HEK293 (cell line): ENCODE data around the gene LRRC4C.

Experiments
- CTCF ChIA-PET: fragments of 350-600 bp; formaldehyde crosslinking; extraction: SDS; loops from one replicate; lab custom pipeline; 2021; ENCODE audit warnings: antibody characterized with exemption; lab: Yijun Ruan, JAX
- POLR2A ChIA-PET: fragments of 300-600 bp; formaldehyde crosslinking; extraction: SDS; loops from one replicate; lab custom pipeline; 2020; ENCODE audit warnings: antibody characterized with exemption, inconsistent platforms; lab: Yijun Ruan, JAX
- H3K27ac ChIP-seq: fragments of 200-500 bp; sonication (Bioruptor generic); 2 replicates; pipeline ENCODE4 v1.5.1; 2014; ENCODE audit warnings: low read depth, low read length, control low read depth, inconsistent platforms; ENCODE audit errors: extremely low read depth
- H3K36me3 ChIP-seq, 2 experiments: fragments of 200-500 bp in 1 of 2; sonication (Bioruptor generic) in 1 of 2; 1 replicate in 1 of 2; 2 replicates in 1 of 2; pipeline ENCODE4 v1.5.1; 2014 to 2017; ENCODE audit warnings: inconsistent platforms in 2 of 2, low read length in 2 of 2; ENCODE audit not compliant: control insufficient read depth in 2 of 2, insufficient read depth in 1 of 2
- H3K4me1 ChIP-seq: fragments of 200-500 bp; sonication (Bioruptor generic); 2 replicates; pipeline ENCODE4 v1.5.1; 2014; ENCODE audit warnings: mild to moderate bottlenecking, low read length, inconsistent platforms; ENCODE audit not compliant: control insufficient read depth, insufficient read depth
- H3K4me3 ChIP-seq: 2 replicates; pipeline ENCODE4 v1.5.1; 2011; ENCODE audit warnings: low read depth, mild to moderate bottlenecking, control low read depth, low read length, moderate library complexity
- H3K9me3 ChIP-seq: fragments of 200-500 bp; sonication (Bioruptor generic); 2 replicates; pipeline ENCODE4 v1.5.1; 2014; ENCODE audit warnings: low read depth, low read length, inconsistent platforms; ENCODE audit not compliant: control insufficient read depth, insufficient read depth
- GLI4 ChIP-seq: fragments of 450-650 bp; formaldehyde crosslinking; IDR thresholded peaks from 2 replicates; pipeline ENCODE4 v1.5.1; 2016; ENCODE audit warnings: missing biosample characterization, missing genetic modification characterization
- MEIS1 ChIP-seq: sonication (generic); formaldehyde crosslinking; IDR thresholded peaks from 2 replicates; pipeline ENCODE4 v1.8.1; 2022; ENCODE audit warnings: missing genetic modification reagents, mild to moderate bottlenecking, borderline replicate concordance
- REPIN1 ChIP-seq: fragments of 450-650 bp; formaldehyde crosslinking; IDR thresholded peaks from 2 replicates; pipeline ENCODE4 v1.5.1; 2017; ENCODE audit warnings: missing biosample characterization, missing genetic modification characterization, low read depth
- SETDB1 ChIP-seq: IDR thresholded peaks from one replicate; pipeline ENCODE4 v1.6.1; 2017; ENCODE audit warnings: mild to moderate bottlenecking, low read length, moderate library complexity, mixed read lengths; ENCODE audit not compliant: insufficient read length
- YY1 ChIP-seq: fragments of 450-650 bp; formaldehyde crosslinking; IDR thresholded peaks from 2 replicates; pipeline ENCODE4 v1.5.1; 2018; ENCODE audit warnings: missing biosample characterization, missing genetic modification characterization
- ZEB2 ChIP-seq: fragments of 450-650 bp; formaldehyde crosslinking; IDR thresholded peaks from 2 replicates; pipeline ENCODE4 v1.5.1; 2016; ENCODE audit warnings: missing biosample characterization, missing genetic modification characterization
- ZNF239 ChIP-seq: fragments of 450-650 bp; formaldehyde crosslinking; IDR thresholded peaks from 2 replicates; pipeline ENCODE4 v1.5.1; 2016; ENCODE audit warnings: missing biosample characterization, missing genetic modification characterization
- ZNF311 ChIP-seq: fragments of 450-650 bp; formaldehyde crosslinking; IDR thresholded peaks from 2 replicates; pipeline ENCODE4 v1.5.1; 2017; ENCODE audit warnings: missing biosample characterization, missing genetic modification characterization, borderline replicate concordance
- ZNF341 ChIP-seq: fragments of 450-650 bp; formaldehyde crosslinking; IDR thresholded peaks from 2 replicates; pipeline ENCODE4; 2016; ENCODE audit warnings: low read depth, missing biosample characterization, missing genetic modification characterization
- ZNF707 ChIP-seq: fragments of 450-650 bp; formaldehyde crosslinking; IDR thresholded peaks from 2 replicates; pipeline ENCODE4 v1.5.1; 2016; ENCODE audit warnings: missing biosample characterization, missing genetic modification characterization
- ZNF768 ChIP-seq: fragments of 450-650 bp; formaldehyde crosslinking; IDR thresholded peaks from 2 replicates; pipeline ENCODE4 v1.5.1; 2018; ENCODE audit warnings: missing biosample characterization, mild to moderate bottlenecking, missing genetic modification characterization
- ZNF843 ChIP-seq: fragments of 450-650 bp; formaldehyde crosslinking; IDR thresholded peaks from 2 replicates; pipeline ENCODE4 v1.5.1; 2016; ENCODE audit warnings: missing biosample characterization, missing genetic modification characterization
- TF ChIP-seq, protein P1 (sequence below): fragments of 450-650 bp; formaldehyde crosslinking; optimal IDR thresholded peaks from 2 replicates; pipeline ENCODE3; 2016; ENCODE audit warnings: missing biosample characterization, mild to moderate bottlenecking, missing genetic modification characterization
- TF ChIP-seq, protein P2 (sequence below): sonication (generic); formaldehyde crosslinking; IDR thresholded peaks from 2 replicates; pipeline ENCODE4 v1.8.1; 2022; ENCODE audit warnings: mild to moderate bottlenecking, moderate library complexity, missing genetic modification reagents
- TF ChIP-seq, protein P3 (sequence below): fragments of 450-650 bp; formaldehyde crosslinking; IDR thresholded peaks from 2 replicates; pipeline ENCODE4 v1.5.1; 2016; ENCODE audit warnings: missing biosample characterization, missing genetic modification characterization
- TF ChIP-seq, protein P4 (sequence below): fragments of 450-650 bp; formaldehyde crosslinking; IDR thresholded peaks from 2 replicates; pipeline ENCODE4 v1.5.1; 2017; ENCODE audit warnings: missing biosample characterization, missing genetic modification characterization
- TF ChIP-seq, protein P5 (sequence below): fragments of 450-650 bp; formaldehyde crosslinking; IDR thresholded peaks from 2 replicates; pipeline ENCODE4 v1.5.1; 2016; ENCODE audit warnings: missing biosample characterization, missing genetic modification characterization
- TF ChIP-seq, protein P6 (sequence below): fragments of 450-650 bp; formaldehyde crosslinking; IDR thresholded peaks from 2 replicates; pipeline ENCODE4 v1.5.1; 2016; ENCODE audit warnings: missing biosample characterization, missing genetic modification characterization

The LRRC4C gene

DNA sequence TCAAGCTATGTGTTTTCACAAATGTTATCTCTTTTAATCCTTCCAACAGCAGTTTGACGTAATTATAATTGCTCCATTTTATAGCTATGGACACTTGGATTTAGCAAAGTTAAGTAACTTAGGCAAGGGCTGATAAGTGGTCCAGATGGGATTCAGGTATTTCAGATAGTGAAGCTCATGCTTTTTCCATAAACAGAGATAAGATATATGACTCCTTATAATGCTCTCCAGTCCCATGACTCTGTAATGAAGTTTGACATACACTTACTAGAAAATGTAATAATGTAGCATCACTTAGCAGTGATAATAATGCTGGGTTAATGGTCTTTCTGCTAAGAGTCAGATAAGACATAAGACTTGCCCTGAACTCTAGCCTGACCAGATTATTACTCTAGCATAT, 892.1 kb downstream of the LRRC4C start:
- Histone ChIP-seq H3K4me1 (no peaks in the 10 kb centered on the region), H3K4me3 (no peak overlapping the region), H3K27ac (no peak overlapping the region), H3K9me3 (no peaks in the 10 kb centered on the region), H3K36me3 (no peaks in the 10 kb centered on the region)
- ChIA-PET CTCF (interaction anchor here (0.6 to 0.7 kb wide), 2 partner anchors 37 to 1853 kb away, joined by 3 read pairs; no protein-coding TSS in a partner anchor), POLR2A (no interaction called here)
- TF ChIP-seq, protein P1, sequence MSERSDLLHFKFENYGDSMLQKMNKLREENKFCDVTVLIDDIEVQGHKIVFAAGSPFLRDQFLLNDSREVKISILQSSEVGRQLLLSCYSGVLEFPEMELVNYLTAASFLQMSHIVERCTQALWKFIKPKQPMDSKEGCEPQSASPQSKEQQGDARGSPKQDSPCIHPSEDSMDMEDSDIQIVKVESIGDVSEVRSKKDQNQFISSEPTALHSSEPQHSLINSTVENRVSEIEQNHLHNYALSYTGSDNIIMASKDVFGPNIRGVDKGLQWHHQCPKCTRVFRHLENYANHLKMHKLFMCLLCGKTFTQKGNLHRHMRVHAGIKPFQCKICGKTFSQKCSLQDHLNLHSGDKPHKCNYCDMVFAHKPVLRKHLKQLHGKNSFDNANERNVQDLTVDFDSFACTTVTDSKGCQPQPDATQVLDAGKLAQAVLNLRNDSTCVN (tag by site-specific recombination), result no peak
- no peak for TF ChIP-seq ZEB2 (tag by site-specific recombination)
- no peak for TF ChIP-seq YY1
- TF ChIP-seq ZNF311, result no peak
- no peak for TF ChIP-seq ZNF768 (tag by site-specific recombination)
- TF ChIP-seq SETDB1, result no peak
- TF ChIP-seq MEIS1 (CRISPR knock-in tag), result no peak
- no peak for TF ChIP-seq ZNF239 (tag by site-specific recombination)
- TF ChIP-seq, protein P2, sequence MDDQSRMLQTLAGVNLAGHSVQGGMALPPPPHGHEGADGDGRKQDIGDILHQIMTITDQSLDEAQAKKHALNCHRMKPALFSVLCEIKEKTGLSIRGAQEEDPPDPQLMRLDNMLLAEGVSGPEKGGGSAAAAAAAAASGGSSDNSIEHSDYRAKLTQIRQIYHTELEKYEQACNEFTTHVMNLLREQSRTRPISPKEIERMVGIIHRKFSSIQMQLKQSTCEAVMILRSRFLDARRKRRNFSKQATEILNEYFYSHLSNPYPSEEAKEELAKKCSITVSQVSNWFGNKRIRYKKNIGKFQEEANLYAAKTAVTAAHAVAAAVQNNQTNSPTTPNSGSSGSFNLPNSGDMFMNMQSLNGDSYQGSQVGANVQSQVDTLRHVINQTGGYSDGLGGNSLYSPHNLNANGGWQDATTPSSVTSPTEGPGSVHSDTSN (CRISPR knock-in tag), result no peak
- no peak for TF ChIP-seq ZNF341 (tag by site-specific recombination)
- TF ChIP-seq, protein P3, sequence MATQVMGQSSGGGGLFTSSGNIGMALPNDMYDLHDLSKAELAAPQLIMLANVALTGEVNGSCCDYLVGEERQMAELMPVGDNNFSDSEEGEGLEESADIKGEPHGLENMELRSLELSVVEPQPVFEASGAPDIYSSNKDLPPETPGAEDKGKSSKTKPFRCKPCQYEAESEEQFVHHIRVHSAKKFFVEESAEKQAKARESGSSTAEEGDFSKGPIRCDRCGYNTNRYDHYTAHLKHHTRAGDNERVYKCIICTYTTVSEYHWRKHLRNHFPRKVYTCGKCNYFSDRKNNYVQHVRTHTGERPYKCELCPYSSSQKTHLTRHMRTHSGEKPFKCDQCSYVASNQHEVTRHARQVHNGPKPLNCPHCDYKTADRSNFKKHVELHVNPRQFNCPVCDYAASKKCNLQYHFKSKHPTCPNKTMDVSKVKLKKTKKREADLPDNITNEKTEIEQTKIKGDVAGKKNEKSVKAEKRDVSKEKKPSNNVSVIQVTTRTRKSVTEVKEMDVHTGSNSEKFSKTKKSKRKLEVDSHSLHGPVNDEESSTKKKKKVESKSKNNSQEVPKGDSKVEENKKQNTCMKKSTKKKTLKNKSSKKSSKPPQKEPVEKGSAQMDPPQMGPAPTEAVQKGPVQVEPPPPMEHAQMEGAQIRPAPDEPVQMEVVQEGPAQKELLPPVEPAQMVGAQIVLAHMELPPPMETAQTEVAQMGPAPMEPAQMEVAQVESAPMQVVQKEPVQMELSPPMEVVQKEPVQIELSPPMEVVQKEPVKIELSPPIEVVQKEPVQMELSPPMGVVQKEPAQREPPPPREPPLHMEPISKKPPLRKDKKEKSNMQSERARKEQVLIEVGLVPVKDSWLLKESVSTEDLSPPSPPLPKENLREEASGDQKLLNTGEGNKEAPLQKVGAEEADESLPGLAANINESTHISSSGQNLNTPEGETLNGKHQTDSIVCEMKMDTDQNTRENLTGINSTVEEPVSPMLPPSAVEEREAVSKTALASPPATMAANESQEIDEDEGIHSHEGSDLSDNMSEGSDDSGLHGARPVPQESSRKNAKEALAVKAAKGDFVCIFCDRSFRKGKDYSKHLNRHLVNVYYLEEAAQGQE, result no peak
- no peak for TF ChIP-seq ZNF707 (tag by site-specific recombination)
- no peak for TF ChIP-seq ZNF843 (tag by site-specific recombination)
- TF ChIP-seq, protein P4, sequence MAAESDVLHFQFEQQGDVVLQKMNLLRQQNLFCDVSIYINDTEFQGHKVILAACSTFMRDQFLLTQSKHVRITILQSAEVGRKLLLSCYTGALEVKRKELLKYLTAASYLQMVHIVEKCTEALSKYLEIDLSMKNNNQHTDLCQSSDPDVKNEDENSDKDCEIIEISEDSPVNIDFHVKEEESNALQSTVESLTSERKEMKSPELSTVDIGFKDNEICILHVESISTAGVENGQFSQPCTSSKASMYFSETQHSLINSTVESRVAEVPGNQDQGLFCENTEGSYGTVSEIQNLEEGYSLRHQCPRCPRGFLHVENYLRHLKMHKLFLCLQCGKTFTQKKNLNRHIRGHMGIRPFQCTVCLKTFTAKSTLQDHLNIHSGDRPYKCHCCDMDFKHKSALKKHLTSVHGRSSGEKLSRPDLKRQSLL, result no peak
- no peak for TF ChIP-seq REPIN1
- TF ChIP-seq, protein P5, sequence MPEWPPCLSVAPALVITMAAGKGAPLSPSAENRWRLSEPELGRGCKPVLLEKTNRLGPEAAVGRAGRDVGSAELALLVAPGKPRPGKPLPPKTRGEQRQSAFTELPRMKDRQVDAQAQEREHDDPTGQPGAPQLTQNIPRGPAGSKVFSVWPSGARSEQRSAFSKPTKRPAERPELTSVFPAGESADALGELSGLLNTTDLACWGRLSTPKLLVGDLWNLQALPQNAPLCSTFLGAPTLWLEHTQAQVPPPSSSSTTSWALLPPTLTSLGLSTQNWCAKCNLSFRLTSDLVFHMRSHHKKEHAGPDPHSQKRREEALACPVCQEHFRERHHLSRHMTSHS (tag by site-specific recombination), result no peak
- TF ChIP-seq, protein P6, sequence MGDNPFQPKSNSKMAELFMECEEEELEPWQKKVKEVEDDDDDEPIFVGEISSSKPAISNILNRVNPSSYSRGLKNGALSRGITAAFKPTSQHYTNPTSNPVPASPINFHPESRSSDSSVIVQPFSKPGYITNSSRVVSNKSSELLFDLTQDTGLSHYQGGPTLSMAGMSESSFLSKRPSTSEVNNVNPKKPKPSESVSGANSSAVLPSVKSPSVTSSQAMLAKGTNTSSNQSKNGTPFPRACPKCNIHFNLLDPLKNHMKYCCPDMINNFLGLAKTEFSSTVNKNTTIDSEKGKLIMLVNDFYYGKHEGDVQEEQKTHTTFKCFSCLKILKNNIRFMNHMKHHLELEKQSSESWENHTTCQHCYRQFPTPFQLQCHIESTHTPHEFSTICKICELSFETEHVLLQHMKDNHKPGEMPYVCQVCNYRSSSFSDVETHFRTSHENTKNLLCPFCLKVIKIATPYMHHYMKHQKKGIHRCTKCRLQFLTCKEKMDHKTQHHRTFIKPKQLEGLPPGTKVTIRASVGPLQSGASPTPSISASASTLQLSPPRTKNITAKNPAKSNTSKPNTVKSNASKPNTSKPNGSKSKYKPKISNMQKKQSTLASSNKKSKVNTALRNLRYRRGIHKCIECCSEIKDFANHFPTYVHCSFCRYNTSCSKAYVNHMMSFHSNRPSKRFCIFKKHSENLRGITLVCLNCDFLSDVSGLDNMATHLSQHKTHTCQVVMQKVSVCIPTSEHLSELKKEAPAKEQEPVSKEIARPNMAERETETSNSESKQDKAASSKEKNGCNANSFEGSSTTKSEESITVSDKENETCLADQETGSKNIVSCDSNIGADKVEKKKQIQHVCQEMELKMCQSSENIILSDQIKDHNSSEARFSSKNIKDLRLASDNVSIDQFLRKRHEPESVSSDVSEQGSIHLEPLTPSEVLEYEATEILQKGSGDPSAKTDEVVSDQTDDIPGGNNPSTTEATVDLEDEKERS (tag by site-specific recombination), result no peak
- TF ChIP-seq GLI4 (tag by site-specific recombination), result no peak
